ENCODE results near the gene DAP3. TPM values are rescaled to one million over a fixed set of nuclear protein-coding genes. Genes with fewer than 3 reads are reported as not detected.
"Not testable (repeated sequence)": the region's sequence is repeated elsewhere in the genome, so short reads cannot be mapped to it uniquely, and the experiment has no call there.

The DAP3 gene
- total and polyA plus RNA-seq, 10 of the 15 experiments (the other 5 are each of a cell fraction or from before 2014, with no cell fraction given): 60.0 to 223 (median 138) TPM

GRCh38 chr1:155717041-155717440, 28.1 kb downstream of the DAP3 start:
- ChIA-PET SMC1A (ENCODE audit: uncharacterized antibody, unreplicated experiment) (interaction anchor here (1.0 kb wide), 1 partner anchor 302 kb away, joined by 3 read pairs; no protein-coding TSS in a partner anchor), POLR2A (interaction anchor here (0.6 to 1.0 kb wide), 4 partner anchors 21 to 364 kb away, joined by 3 to 6 read pairs (median 4); no protein-coding TSS in a partner anchor), RAD21 (ENCODE audit: unreplicated experiment) (interaction anchor here (0.7 kb wide), 1 partner anchor 18 kb away, joined by 3 read pairs; no protein-coding TSS in a partner anchor), CTCF (no interaction called here)
- no TSS peak for BruUV-seq (replicated peaks)
- DNase-seq (ENCODE audit: low read depth, low spot score) (peak; percentile 56), ATAC-seq (peak; percentile 96), FAIRE-seq (peak; percentile 41)
- intact Hi-C loops (cut with micrococcal nuclease; ENCODE audit: unreplicated experiment): no loop called here
- Histone ChIP-seq H3K27ac (ENCODE audit: control insufficient read depth, insufficient read depth) (peak overlapping the region; percentile 23), H3K4me2 (ENCODE audit: control insufficient read depth, insufficient read depth) (peak overlapping the region; percentile 44; the same call in 1 of the 2 replicates), H4K20me1 (ENCODE audit: control insufficient read depth, insufficient read depth) (no peaks in the 10 kb centered on the region), H3K4me3 (no peak overlapping the region; the same call in 1 of the 2 replicates), H3K36me3 (ENCODE audit: control insufficient read depth in 2 of 2, insufficient read depth in 2 of 2, low read length in 1 of 2) (peaks cover 3 to 6% of the 10 kb centered on the region in 2 experiments), H3K9ac (ENCODE audit: control insufficient read depth, insufficient read depth, low read length) (no peak overlapping the region), H3K9me3 (replicated peaks; ENCODE audit: control insufficient read depth, insufficient read depth, low read length) (no peaks in the 10 kb centered on the region), H2AFZ (ENCODE audit: control insufficient read depth, low read depth, low read length) (peak overlapping the region; percentile 18; the same call in 1 of the 2 replicates), H3K4me1 (ENCODE audit: control insufficient read depth, insufficient read depth, low read length) (peaks cover 12% of the 10 kb centered on the region), H3K79me2 (ENCODE audit: control insufficient read depth, insufficient read depth, low read length) (no peaks in the 10 kb centered on the region; the same call in 1 of the 2 replicates), H3K27me3 (replicated peaks in 1 of 2; ENCODE audit: control insufficient read depth in 2 of 2, insufficient read depth in 2 of 2, low read length in 1 of 2) (no peaks in the 10 kb centered on the region)
- 50% methylated on average over 7 of the region's 7 CpGs for WGBS (ENCODE audit: insufficient coverage, insufficient replicate concordance, low lambda C conversion rate, missing lambda C conversion rate)
- TF ChIP-seq SREBF1 (IDR thresholded peaks at IDR 0.05; ENCODE audit: low read length): no peak
- TF ChIP-seq BHLHE40 (IDR thresholded peaks at IDR 0.05; ENCODE audit: borderline replicate concordance in 1 of 2, low read depth in 2 of 2, low read length in 1 of 2): 0 out of 4 replicates have a peak, but pooled peaks of 1 of the 2 experiments have one; percentile 18
- TF ChIP-seq NFYB (IDR thresholded peaks at IDR 0.05; ENCODE audit: insufficient read depth, low read depth, low read length): peak; percentile 61
- TF ChIP-seq RUNX3 (IDR thresholded peaks at IDR 0.05; ENCODE audit: low read length): peak; percentile 22; the same call in 1 of the 2 replicates
- TF ChIP-seq IRF4 (IDR thresholded peaks at IDR 0.05; ENCODE audit: low read depth, low read length): 0 out of 2 replicates have a peak, but pooled peaks have one; percentile 14
- no peak for TF ChIP-seq PKNOX1 (IDR thresholded peaks at IDR 0.05)
- TF ChIP-seq E4F1 (IDR thresholded peaks at IDR 0.05; ENCODE audit: borderline replicate concordance, partially characterized antibody): no peak
- peak; percentile 68; the same call in 2 of the 3 replicates for TF ChIP-seq POU2F2 (IDR thresholded peaks at IDR 0.05; ENCODE audit: borderline replicate concordance, low read depth, low read length)
- TF ChIP-seq BCLAF1 (IDR thresholded peaks at IDR 0.05): no peak
- in situ Hi-C loops (cut with MboI): no loop called here

GRCh38 chr1:155718524-155719115, 29.7 kb downstream of the DAP3 start:
- CTCF ChIA-PET; RAD21 ChIA-PET (ENCODE audit: unreplicated experiment); SMC1A ChIA-PET (ENCODE audit: uncharacterized antibody, unreplicated experiment); H3K36me3 ChIP-seq (ENCODE audit: control insufficient read depth in 2 of 2, insufficient read depth in 2 of 2, low read length in 1 of 2); H3K4me2 ChIP-seq (ENCODE audit: control insufficient read depth, insufficient read depth); H2AFZ ChIP-seq (ENCODE audit: control insufficient read depth, low read depth, low read length); H3K4me3 ChIP-seq; H3K27me3 ChIP-seq (replicated peaks in 1 of 2; ENCODE audit: control insufficient read depth in 2 of 2, insufficient read depth in 2 of 2, low read length in 1 of 2); H3K9me3 ChIP-seq (replicated peaks; ENCODE audit: control insufficient read depth, insufficient read depth, low read length); H3K79me2 ChIP-seq (ENCODE audit: control insufficient read depth, insufficient read depth, low read length); BruUV-seq (replicated peaks); FAIRE-seq; H3K9ac ChIP-seq (ENCODE audit: control insufficient read depth, insufficient read depth, low read length); H3K27ac ChIP-seq (ENCODE audit: control insufficient read depth, insufficient read depth); intact Hi-C loops (cut with micrococcal nuclease; ENCODE audit: unreplicated experiment); ATAC-seq; in situ Hi-C loops (cut with MboI); H4K20me1 ChIP-seq (ENCODE audit: control insufficient read depth, insufficient read depth); DNase-seq (ENCODE audit: low read depth, low spot score): not testable (repeated sequence)
- POLR2A ChIA-PET: interaction anchor here (1.1 kb wide), 1 partner anchor 37 kb away, joined by 5 read pairs; no protein-coding TSS in a partner anchor
- 97% methylated on average over 6 of the region's 6 CpGs for WGBS (ENCODE audit: insufficient coverage, insufficient replicate concordance, low lambda C conversion rate, missing lambda C conversion rate)
- H3K4me1 ChIP-seq (ENCODE audit: control insufficient read depth, insufficient read depth, low read length): peaks cover 12% of the 10 kb centered on the region

All from GM12878 (cell line).